Ascending aorta (tissue), 2 donors: ENCODE data around the gene LCN10. TPM values are rescaled to one million over a fixed set of nuclear protein-coding genes. Genes with fewer than 3 reads are reported as not detected.

Experiments
- DNase-seq, 2 donors: peaks; one replicate each; pipeline ENCODE4 v3.0.0-alpha.2; 2019; ENCODE audit warnings: low spot score in 2 of 2
- H3K27ac ChIP-seq, 2 donors: fragments of 200-600 bp; sonication (generic); one replicate each; pipeline ENCODE4 v1.5.1; 2016 to 2017; ENCODE audit warnings: mild to moderate bottlenecking in 1 of 2
- H3K27me3 ChIP-seq: fragments of 200-600 bp; sonication (generic); one replicate; pipeline ENCODE4 v1.5.1; 2017
- H3K36me3 ChIP-seq, 2 donors: fragments of 200-600 bp; sonication (generic); one replicate each; pipeline ENCODE4 v1.5.1; 2016
- H3K4me1 ChIP-seq, 2 donors: fragments of 200-600 bp; sonication (generic); one replicate each; pipeline ENCODE4 v1.5.1; 2016 to 2017; ENCODE audit warnings: mild to moderate bottlenecking in 1 of 2
- H3K4me3 ChIP-seq, 2 donors: fragments of 200-600 bp; sonication (generic); one replicate each; pipeline ENCODE4 v1.5.1; 2016 to 2017; ENCODE audit warnings: mild to moderate bottlenecking in 1 of 2
- H3K9me3 ChIP-seq, 2 donors: fragments of 200-600 bp; sonication (generic); one replicate each; pipeline ENCODE4 v1.5.1; 2016
- CTCF ChIP-seq, 3 experiments: fragments of 200-600 bp in 2 of 3; fragments of 450-650 bp in 1 of 3; sonication (generic) in 2 of 3; IDR thresholded peaks; one replicate each; pipeline ENCODE4 v1.5.1; 2016 to 2019; ENCODE audit warnings: antibody characterized with exemption in 3 of 3, mild to moderate bottlenecking in 1 of 3, moderate library complexity in 1 of 3
- intact Hi-C: fragments of 100-400 bp; cut with DNase I; formaldehyde crosslinking; loops from one replicate; pipeline ENCODE4 v1.15.1; 2023
- total RNA-seq: library from RNA; depleted of rRNA; stranded (reverse); fragments of >200 nt; gene quantifications from one replicate; pipeline ENCODE4 v1.1.0, GENCODE V29; 2016

LCN10 gene
- total RNA-seq, 1 donor from 2014 or later: 28.5 TPM

- no peak for DNase-seq
- Histone ChIP-seq H3K27me3 (no peaks in the 10 kb centered on the region), H3K4me1 (peaks cover 16 to 18% of the 10 kb centered on the region in 2 donors), H3K4me3 (no peak overlapping the region), H3K36me3 (peaks cover 44 to 48% of the 10 kb centered on the region in 2 donors), H3K9me3 (no peaks in the 10 kb centered on the region), H3K27ac (no peak overlapping the region)
- intact Hi-C loops: loop anchor here (5.0 kb wide), 2 partner anchors 37 to 242 kb away; partner anchors contain the start of genes AGPAT2 and SEC16A
- TF ChIP-seq CTCF (IDR thresholded peaks at IDR 0.05): no peak
Measured at GRCh38 chr9:136724772-136725171, 18.0 kb downstream of the LCN10 start.

GRCh38 chr9:136723989-136724388 is 18.8 kb downstream of the LCN10 start:
- H3K27me3 ChIP-seq: no peaks in the 10 kb centered on the region
- intact Hi-C loops: no loop called here
- H3K4me3 ChIP-seq: no peak overlapping the region
- peaks cover 15 to 18% of the 10 kb centered on the region in 2 donors for H3K4me1 ChIP-seq
- no peak for TF ChIP-seq CTCF (IDR thresholded peaks at IDR 0.05)
- H3K9me3 ChIP-seq: no peaks in the 10 kb centered on the region
- no peak overlapping the region for H3K27ac ChIP-seq
- peaks cover 44 to 48% of the 10 kb centered on the region in 2 donors for H3K36me3 ChIP-seq
- no peak for DNase-seq

- peaks cover 9 to 14% of the 10 kb centered on the region in 2 donors for H3K4me1 ChIP-seq
- peaks cover 44 to 48% of the 10 kb centered on the region in 2 donors for H3K36me3 ChIP-seq
- no peak for TF ChIP-seq CTCF (IDR thresholded peaks at IDR 0.05)
- no peaks in the 10 kb centered on the region for H3K9me3 ChIP-seq
- no peak overlapping the region for H3K27ac ChIP-seq
- no peaks in the 10 kb centered on the region for H3K27me3 ChIP-seq
- H3K4me3 ChIP-seq: no peak overlapping the region
- DNase-seq: no peak
- intact Hi-C loops: no loop called here
Measured at GRCh38 chr9:136723362-136723976, 19.3 kb downstream of the LCN10 start.

GRCh38 chr9:136722969-136723356 is 19.8 kb downstream of the LCN10 start:
- Histone ChIP-seq H3K36me3 (peaks cover 44 to 48% of the 10 kb centered on the region in 2 donors), H3K27ac (no peak overlapping the region), H3K27me3 (no peaks in the 10 kb centered on the region), H3K9me3 (no peaks in the 10 kb centered on the region), H3K4me1 (peaks cover 8 to 11% of the 10 kb centered on the region in 2 donors), H3K4me3 (no peak overlapping the region)
- no peak for TF ChIP-seq CTCF (IDR thresholded peaks at IDR 0.05)
- intact Hi-C loops: no loop called here
- no peak for DNase-seq

- peaks cover 8 to 10% of the 10 kb centered on the region in 2 donors for H3K4me1 ChIP-seq
- no peak overlapping the region for H3K27ac ChIP-seq
Measured at GRCh38 chr9:136722093-136722968, 20.4 kb downstream of the LCN10 start.

More at GRCh38 chr9:136722093-136722968, 20.4 kb downstream of the LCN10 start:
- intact Hi-C loops: no loop called here
- no peak for TF ChIP-seq CTCF (IDR thresholded peaks at IDR 0.05)
- H3K36me3 ChIP-seq: peaks cover 44 to 48% of the 10 kb centered on the region in 2 donors
- H3K4me3 ChIP-seq: no peak overlapping the region
- no peaks in the 10 kb centered on the region for H3K9me3 ChIP-seq
- H3K27me3 ChIP-seq: no peaks in the 10 kb centered on the region
- DNase-seq: no peak
